ENCODE measurements around the gene TRAPPC12.

- no peak for TF ChIP-seq CTCF (conservative IDR thresholded peaks at IDR 0.05 in 1 of 2, IDR thresholded peaks at IDR 0.05 in 1 of 2; ENCODE audit: extremely low read depth in 1 of 2, insufficient read depth in 1 of 2, low read depth in 1 of 2, low read length in 2 of 2)
- TF ChIP-seq EZH2 (IDR thresholded peaks at IDR 0.05; ENCODE audit: borderline replicate concordance, low read length) = no peak
These were observed 79.1 kb downstream of the TRAPPC12 start for GRCh38 chr2:3458396-3459184.
